DND-41 (cell line): ENCODE data around the gene HOXC10.

ENCODE experiments used
- ATAC-seq: fragments of 200-7000 bp; cut with Tn5 transposase; 3 replicates; pipeline ENCODE4 v1.9.1; 2021; ENCODE audit warnings: low read depth; ENCODE audit not compliant: insufficient read depth
- DNase-seq: peaks from one replicate; pipeline ENCODE4 v3.0.0-alpha.2; 2020
- H2AFZ ChIP-seq: 2 replicates; pipeline ENCODE4 v1.6.0; 2012; ENCODE audit warnings: low read depth, low read length
- H3K27ac ChIP-seq: 2 replicates; pipeline ENCODE4 v1.5.1; 2012; ENCODE audit warnings: low read length, inconsistent platforms
- H3K27me3 ChIP-seq: fragments of 200-600 bp; sonication (generic); 2 replicates; pipeline ENCODE4 v1.6.0; 2012; ENCODE audit warnings: low read length, mild to moderate bottlenecking, inconsistent platforms; ENCODE audit not compliant: insufficient read depth, poor library complexity
- H3K36me3 ChIP-seq: 2 replicates; pipeline ENCODE4 v1.5.1; 2012; ENCODE audit warnings: low read length, inconsistent platforms; ENCODE audit not compliant: insufficient read depth
- H3K4me1 ChIP-seq: 2 replicates; pipeline ENCODE4 v1.5.1; 2012; ENCODE audit warnings: mild to moderate bottlenecking, low read length; ENCODE audit not compliant: insufficient read depth
- H3K4me2 ChIP-seq: 2 replicates; pipeline ENCODE4 v1.6.0; 2012; ENCODE audit warnings: mild to moderate bottlenecking, moderate library complexity, low read length, inconsistent platforms; ENCODE audit not compliant: insufficient read depth
- H3K4me3 ChIP-seq, 2 experiments: fragments of 200-600 bp in 1 of 2; shearing (Covaris generic) in 1 of 2; 2 replicates each; pipeline ENCODE4 v1.5.1; 2012 to 2016; ENCODE audit warnings: inconsistent platforms in 2 of 2, low read length in 2 of 2, mild to moderate bottlenecking in 2 of 2, low read depth in 1 of 2, moderate library complexity in 1 of 2
- H3K79me2 ChIP-seq: 2 replicates; pipeline ENCODE4 v1.6.0; 2012; ENCODE audit warnings: low read length, inconsistent platforms; ENCODE audit not compliant: insufficient read depth
- H3K9ac ChIP-seq: 2 replicates; pipeline ENCODE4 v1.6.0; 2012; ENCODE audit warnings: low read depth, mild to moderate bottlenecking, inconsistent platforms, low read length, moderate library complexity
- H3K9me3 ChIP-seq: 2 replicates; pipeline ENCODE4 v1.5.1; 2012; ENCODE audit warnings: low read length, moderate library complexity, mild to moderate bottlenecking, inconsistent platforms; ENCODE audit not compliant: insufficient read depth, severe bottlenecking
- H4K20me1 ChIP-seq: 2 replicates; pipeline ENCODE4 v1.6.0; 2012; ENCODE audit warnings: low read length; ENCODE audit not compliant: insufficient read depth
- CTCF ChIP-seq: IDR thresholded peaks from 2 replicates; pipeline ENCODE4 v1.5.1; 2012; ENCODE audit warnings: borderline replicate concordance, low read length, moderate library complexity, mild to moderate bottlenecking; ENCODE audit not compliant: poor library complexity, severe bottlenecking; ENCODE audit errors: extremely low read depth
- EZH2 ChIP-seq: IDR thresholded peaks from 3 replicates; pipeline ENCODE4 v1.6.1; 2012; ENCODE audit warnings: borderline replicate concordance, low read depth, mild to moderate bottlenecking, moderate library complexity, low read length, inconsistent platforms; ENCODE audit not compliant: severe bottlenecking

Gene HOXC10

DNA sequence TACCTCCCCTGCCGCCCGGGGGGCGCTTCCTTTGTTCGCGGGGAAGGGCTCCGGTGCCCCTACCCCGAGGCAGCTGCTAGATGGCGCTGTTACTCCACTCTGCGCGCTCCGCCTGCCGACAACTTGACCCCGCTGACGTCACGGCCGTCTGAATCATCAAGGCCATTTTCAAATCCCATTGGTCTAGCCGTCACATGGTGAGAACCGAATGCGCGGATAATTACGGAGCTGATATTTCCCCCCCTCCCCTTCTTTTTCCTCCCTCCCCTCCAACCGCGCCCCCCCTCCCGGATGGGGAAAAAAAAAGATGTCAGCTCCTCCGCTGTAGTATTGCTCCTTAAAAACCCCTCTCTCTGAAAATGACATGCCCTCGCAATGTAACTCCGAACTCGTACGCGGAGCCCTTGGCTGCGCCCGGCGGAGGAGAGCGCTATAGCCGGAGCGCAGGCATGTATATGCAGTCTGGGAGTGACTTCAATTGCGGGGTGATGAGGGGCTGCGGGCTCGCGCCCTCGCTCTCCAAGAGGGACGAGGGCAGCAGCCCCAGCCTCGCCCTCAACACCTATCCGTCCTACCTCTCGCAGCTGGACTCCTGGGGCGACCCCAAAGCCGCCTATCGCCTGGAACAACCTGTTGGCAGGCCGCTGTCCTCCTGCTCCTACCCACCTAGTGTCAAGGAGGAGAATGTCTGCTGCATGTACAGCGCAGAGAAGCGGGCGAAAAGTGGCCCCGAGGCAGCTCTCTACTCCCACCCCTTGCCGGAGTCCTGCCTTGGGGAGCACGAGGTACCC lies at the start of gene HOXC10:
HOXC10 (plus strand) TSS at position 246 of the 791 bp plus-strand sequence; CDS start at position 360, 114 bp downstream.
- no peaks in the 10 kb centered on the region for H3K79me2 ChIP-seq
- TF ChIP-seq CTCF = peak; percentile 61
- TF ChIP-seq EZH2 = no peak
- H3K9me3 ChIP-seq = no peaks in the 10 kb centered on the region
- no peak within 1 kb of the TSS for H3K27ac ChIP-seq
- peak; percentile 65 for ATAC-seq
- peak; percentile 59 for DNase-seq
- no peak within 1 kb of the TSS for H3K9ac ChIP-seq
- H3K4me2 ChIP-seq = no peak within 1 kb of the TSS
- peaks cover 80% of the 10 kb centered on the region for H3K27me3 ChIP-seq
- H3K36me3 ChIP-seq = no peaks in the 10 kb centered on the region
- no peak within 1 kb of the TSS for H2AFZ ChIP-seq
- peaks cover 13% of the 10 kb centered on the region for H3K4me1 ChIP-seq
- H4K20me1 ChIP-seq = no peaks in the 10 kb centered on the region
- H3K4me3 ChIP-seq = no peak within 1 kb of the TSS

DNA sequence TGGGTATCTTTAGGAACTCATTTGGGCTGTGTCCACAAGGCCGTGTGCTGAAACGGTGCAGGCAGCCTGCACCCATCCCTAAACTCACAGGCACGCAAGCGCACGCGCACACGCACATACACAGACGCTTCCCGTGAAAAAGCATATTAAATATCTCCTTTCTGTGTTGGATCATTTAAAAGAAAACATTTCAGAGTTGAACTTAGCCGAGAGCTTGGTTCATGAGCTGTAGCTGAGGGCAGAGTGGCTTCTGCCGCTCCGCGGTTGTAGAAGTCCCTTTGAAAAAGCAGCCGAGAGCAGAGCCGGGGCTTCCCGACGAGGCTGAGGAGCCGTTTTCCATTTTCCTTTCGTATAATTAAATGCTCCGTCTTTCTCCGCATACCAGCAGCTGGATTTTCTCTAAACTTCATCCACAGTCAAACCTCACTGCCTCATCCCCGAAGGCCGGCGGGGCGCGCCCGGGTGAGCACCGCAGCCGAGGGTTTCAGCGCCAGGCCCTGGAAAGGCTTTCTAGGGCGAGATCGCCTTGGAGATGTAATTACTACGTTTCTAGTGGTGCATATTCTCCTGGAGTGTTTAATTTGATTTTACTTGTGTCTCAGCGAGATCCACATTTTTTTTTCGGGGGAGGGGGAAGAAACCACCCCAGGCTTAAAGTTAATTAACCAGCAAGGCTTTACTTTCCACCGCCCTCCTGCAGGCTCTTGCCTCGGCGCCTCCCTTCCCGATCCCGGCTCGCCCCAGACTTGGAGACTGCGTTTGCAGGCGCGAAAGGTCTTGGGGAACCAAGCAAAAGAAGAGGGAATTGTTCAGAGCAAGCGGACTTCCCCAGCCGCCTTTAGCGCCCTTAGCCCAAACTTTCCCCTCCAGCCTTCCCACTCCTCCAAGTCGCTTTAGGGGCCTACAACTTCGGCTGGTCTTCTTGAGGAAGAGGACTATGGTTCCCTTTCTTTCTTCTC lies 49.3 kb upstream of the HOXC10 start:
- Histone ChIP-seq H3K4me1 (no peaks in the 10 kb centered on the region), H3K4me2 (no peak overlapping the region), H4K20me1 (no peaks in the 10 kb centered on the region), H3K9me3 (no peaks in the 10 kb centered on the region), H2AFZ (no peak overlapping the region), H3K36me3 (no peaks in the 10 kb centered on the region), H3K79me2 (no peaks in the 10 kb centered on the region), H3K27ac (no peak overlapping the region), H3K27me3 (peaks cover 40% of the 10 kb centered on the region), H3K9ac (no peak overlapping the region), H3K4me3 (no peak overlapping the region)
- no peak for DNase-seq
- TF ChIP-seq EZH2 = no peak
- no peak for TF ChIP-seq CTCF
- no peak for ATAC-seq

GRCh38 chr12:53937099-53937498 lies 47.8 kb upstream of the HOXC10 start:
- H2AFZ ChIP-seq = no peak overlapping the region
- H3K27ac ChIP-seq = no peak overlapping the region
- no peaks in the 10 kb centered on the region for H3K79me2 ChIP-seq
- no peak overlapping the region for H3K9ac ChIP-seq
- no peak overlapping the region for H3K4me2 ChIP-seq
- H3K4me1 ChIP-seq = no peaks in the 10 kb centered on the region
- DNase-seq (no peak), ATAC-seq (no peak)
- no peak overlapping the region for H3K4me3 ChIP-seq
- TF ChIP-seq CTCF = no peak
- TF ChIP-seq EZH2 = no peak
- H3K36me3 ChIP-seq = no peaks in the 10 kb centered on the region
- no peaks in the 10 kb centered on the region for H3K9me3 ChIP-seq
- no peaks in the 10 kb centered on the region for H4K20me1 ChIP-seq
- H3K27me3 ChIP-seq = peaks cover 39% of the 10 kb centered on the region
